RWPE1 (cell line): ENCODE measurements around the gene COPZ1.
A peak's percentile ranks its signal among the peaks of the same experiment; 100 is the strongest.
"Not testable (repeated sequence)": the region's sequence is repeated elsewhere in the genome, so short reads cannot be mapped to it uniquely, and the experiment has no call there.

Experiments
- CTCF ChIA-PET: fragments of 350-600 bp; sonication (Branson Sonifier 250); formaldehyde crosslinking; extraction: SDS; loops from one replicate; lab custom pipeline; 2021; lab: Yijun Ruan, JAX
- POLR2A ChIA-PET: fragments of 400-600 bp; formaldehyde crosslinking; extraction: SDS; loops from one replicate; lab custom pipeline; 2020; ENCODE audit warnings: antibody characterized with exemption; ENCODE audit not compliant: low non-redundant PET; lab: Yijun Ruan, JAX
- DNase-seq: peaks from one replicate; pipeline ENCODE4 v3.0.0; 2012; ENCODE audit warnings: low spot score
- H3K27ac ChIP-seq: fragments of 450-650 bp; 2 replicates; pipeline ENCODE4 v1.5.1; 2017
- TF ChIP-seq, protein P1 (sequence below): fragments of 450-650 bp; conservative IDR thresholded peaks from 2 replicates; pipeline ENCODE4 v1.5.1; 2017; ENCODE audit warnings: low read depth, mild to moderate bottlenecking

The COPZ1 gene

DNA sequence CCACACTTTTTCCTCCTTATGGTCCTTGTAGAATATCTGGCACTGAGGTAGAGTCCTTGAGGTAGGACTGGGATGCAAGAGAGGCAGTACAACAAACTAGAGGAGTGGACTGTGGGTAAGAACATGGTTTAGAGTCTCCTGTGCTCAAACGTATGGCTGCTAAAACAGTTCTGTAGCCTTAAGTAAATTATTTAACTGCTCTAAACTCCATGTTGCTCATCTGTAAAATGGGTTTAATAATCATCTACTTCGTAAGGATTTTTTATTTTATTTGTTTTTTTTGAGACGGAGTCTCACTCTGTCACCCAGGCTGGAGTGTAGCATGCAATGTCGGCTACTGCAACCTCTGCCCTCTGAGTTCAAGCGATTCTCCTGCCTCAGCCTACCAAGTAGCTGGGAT is 3.6 kb upstream of the COPZ1 start:
- DNase-seq = no peak
- POLR2A ChIA-PET = no interaction called here
- TF ChIP-seq, protein P1, sequence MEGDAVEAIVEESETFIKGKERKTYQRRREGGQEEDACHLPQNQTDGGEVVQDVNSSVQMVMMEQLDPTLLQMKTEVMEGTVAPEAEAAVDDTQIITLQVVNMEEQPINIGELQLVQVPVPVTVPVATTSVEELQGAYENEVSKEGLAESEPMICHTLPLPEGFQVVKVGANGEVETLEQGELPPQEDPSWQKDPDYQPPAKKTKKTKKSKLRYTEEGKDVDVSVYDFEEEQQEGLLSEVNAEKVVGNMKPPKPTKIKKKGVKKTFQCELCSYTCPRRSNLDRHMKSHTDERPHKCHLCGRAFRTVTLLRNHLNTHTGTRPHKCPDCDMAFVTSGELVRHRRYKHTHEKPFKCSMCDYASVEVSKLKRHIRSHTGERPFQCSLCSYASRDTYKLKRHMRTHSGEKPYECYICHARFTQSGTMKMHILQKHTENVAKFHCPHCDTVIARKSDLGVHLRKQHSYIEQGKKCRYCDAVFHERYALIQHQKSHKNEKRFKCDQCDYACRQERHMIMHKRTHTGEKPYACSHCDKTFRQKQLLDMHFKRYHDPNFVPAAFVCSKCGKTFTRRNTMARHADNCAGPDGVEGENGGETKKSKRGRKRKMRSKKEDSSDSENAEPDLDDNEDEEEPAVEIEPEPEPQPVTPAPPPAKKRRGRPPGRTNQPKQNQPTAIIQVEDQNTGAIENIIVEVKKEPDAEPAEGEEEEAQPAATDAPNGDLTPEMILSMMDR = no peak
- CTCF ChIA-PET = no interaction called here
- H3K27ac ChIP-seq = no peak overlapping the region

DNA sequence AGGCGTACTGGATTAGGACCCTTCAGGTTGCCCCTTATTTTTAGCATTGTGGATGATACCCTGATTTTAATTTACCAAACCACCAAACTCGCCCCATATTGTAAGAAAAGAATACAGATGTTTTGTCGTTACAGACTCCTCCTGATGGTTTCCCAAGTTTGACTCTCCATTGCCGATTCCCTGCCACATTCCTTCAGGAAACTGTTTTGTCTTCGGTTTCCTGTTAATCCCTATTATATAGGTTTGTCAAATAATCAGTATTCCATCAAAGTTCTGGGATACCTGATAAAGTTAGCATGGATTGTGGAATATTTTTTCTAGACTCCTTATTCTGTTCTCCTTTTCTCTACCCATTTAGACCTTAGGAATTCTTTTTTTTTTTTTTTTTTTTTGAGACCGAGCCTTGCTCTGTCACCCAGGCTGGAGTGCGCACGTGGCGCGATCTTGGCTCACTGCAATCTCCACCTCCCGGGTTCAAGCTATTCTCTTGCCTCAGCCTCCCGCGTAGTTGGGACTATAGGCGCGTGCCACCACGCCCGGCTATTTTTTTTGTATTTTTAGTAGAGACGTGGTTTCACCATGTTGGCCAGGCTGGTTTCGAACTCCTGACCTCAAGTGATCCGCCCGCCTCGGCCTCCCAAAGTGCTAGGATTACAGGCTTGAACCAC is 645 bp downstream of the COPZ1 start:
- POLR2A ChIA-PET = interaction anchor here (0.5 to 1.3 kb wide), 4 partner anchors 34 to 66 kb away, joined by 3 to 7 read pairs (median 3); partner anchors contain the start of gene HNRNPA1

DNA sequence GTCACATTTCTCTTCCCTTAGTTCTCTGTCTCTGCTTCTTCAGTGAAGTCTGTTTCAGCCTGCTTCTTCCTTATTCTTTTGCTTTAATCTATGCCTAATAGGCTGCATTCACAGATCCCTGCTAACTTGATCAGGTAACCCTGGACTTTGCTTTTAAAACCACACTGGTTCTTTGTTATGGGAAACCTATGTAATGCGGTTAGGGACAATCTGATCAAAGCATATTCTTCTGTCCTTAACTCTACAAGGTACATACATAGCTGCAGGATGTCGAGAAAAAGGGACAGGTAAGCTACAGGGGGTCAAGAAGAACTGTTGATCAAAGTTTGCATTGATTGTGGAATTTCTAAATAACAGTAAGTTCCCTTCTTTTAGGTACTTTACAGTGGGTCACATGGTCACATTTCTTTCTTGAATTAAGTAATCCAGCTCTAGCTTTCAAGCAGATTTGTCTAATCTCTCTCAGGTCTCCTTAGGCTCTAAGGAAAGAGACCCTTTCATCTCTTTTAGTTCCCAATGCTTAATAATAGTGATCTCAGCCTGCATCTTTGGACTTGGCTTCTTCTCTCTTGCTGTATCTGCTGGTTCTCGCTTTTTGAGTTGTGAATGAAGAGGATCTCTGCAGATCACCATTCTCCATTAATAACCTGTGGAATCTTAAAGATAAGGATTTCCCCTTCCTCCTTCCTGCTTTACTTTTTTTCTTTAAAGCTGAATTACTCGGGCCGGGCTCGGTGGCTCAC is 3.8 kb downstream of the COPZ1 start:
- ChIA-PET CTCF (interaction anchor here (0.5 to 0.7 kb wide), 5 partner anchors 7 to 42 kb away, joined by 3 to 8 read pairs (median 3); no protein-coding TSS in a partner anchor), POLR2A (no interaction called here)
- TF ChIP-seq, protein P1 = no peak
- peak overlapping the region; percentile 70 for H3K27ac ChIP-seq
- no peak for DNase-seq

More for the DNA sequence above, 645 bp downstream of the COPZ1 start:
- peak overlapping the region; percentile 74 for H3K27ac ChIP-seq
- not testable (repeated sequence) for DNase-seq
- CTCF ChIA-PET = interaction anchor here (0.5 to 1.5 kb wide), 9 partner anchors 19 to 106 kb away, joined by 3 to 7 read pairs (median 3); no protein-coding TSS in a partner anchor

DNA sequence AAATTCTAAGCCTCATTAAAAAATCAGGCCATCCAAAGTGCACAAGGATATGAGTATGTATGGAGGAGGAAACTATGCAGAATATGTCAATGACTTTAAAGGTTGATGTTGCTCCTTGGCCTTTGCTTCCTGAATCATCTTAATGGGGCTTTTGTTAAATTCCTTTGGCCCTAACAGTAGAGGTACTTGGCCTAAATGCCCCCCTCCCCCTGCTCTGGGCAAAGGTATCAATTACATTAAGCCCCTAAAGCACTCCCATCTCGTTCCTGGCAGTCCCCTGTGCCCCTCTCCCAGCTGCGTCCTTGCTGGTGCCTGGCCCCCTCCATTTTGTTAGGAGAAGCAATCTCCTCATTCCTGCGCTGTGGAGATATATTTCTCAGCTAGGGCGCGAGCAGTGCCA is 4.8 kb downstream of the COPZ1 start:
- POLR2A ChIA-PET = no interaction called here
- TF ChIP-seq, protein P1 = no peak
- CTCF ChIA-PET = interaction anchor here (0.5 to 0.6 kb wide), 3 partner anchors 21 to 122 kb away, joined by 3 to 8 read pairs (median 3); no protein-coding TSS in a partner anchor
- DNase-seq = no peak
- peak overlapping the region; percentile 55 for H3K27ac ChIP-seq

DNA sequence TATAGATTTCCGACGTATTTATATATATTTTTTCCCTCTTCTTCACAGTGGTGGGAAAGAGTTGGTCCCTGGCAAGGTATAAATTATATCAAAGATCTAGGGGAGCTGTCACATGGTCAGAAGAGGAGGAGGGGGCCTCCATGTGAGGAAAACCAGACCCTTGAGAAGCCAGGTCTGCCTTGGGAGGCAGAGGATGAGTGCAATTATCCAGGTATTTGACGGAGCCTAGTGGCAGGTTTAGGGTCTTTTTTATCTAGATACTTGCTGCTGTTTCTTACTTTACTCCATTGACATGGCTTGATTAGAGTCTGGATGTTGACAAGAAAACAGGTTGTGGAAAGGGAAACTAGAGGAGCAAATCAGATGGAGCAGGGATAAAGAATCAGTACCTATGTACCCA is 5.5 kb downstream of the COPZ1 start:
- TF ChIP-seq, protein P1 = no peak
- ChIA-PET POLR2A (no interaction called here), CTCF (no interaction called here)
- no peak overlapping the region for H3K27ac ChIP-seq
- DNase-seq = no peak

DNA sequence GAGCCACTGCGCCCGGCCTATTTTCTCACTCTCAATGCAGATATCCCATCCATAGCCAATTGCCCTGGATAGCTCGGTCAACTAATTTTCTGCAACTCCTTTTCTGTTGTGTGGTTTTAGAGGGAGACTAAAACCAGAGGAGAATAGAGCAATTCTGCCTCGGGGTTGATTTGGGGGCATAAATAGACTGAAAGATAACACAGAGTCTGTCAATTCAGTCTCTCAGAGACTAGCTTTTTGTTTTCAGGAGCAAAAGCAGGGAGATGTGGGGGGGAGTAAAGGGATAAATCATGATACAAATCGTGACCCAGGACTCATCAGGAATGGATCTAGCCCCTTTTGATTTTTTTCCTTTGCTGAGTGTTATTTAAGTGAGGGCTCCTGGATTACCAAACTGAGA is 6.5 kb downstream of the COPZ1 start:
- TF ChIP-seq, protein P1 = no peak
- peak overlapping the region; percentile 60 for H3K27ac ChIP-seq
- no peak for DNase-seq
- POLR2A ChIA-PET = no interaction called here
- CTCF ChIA-PET = no interaction called here
